ENCODE results near the gene APBB2.
A peak's percentile ranks its signal among the peaks of the same experiment; 100 is the strongest.

The APBB2 gene

DNA sequence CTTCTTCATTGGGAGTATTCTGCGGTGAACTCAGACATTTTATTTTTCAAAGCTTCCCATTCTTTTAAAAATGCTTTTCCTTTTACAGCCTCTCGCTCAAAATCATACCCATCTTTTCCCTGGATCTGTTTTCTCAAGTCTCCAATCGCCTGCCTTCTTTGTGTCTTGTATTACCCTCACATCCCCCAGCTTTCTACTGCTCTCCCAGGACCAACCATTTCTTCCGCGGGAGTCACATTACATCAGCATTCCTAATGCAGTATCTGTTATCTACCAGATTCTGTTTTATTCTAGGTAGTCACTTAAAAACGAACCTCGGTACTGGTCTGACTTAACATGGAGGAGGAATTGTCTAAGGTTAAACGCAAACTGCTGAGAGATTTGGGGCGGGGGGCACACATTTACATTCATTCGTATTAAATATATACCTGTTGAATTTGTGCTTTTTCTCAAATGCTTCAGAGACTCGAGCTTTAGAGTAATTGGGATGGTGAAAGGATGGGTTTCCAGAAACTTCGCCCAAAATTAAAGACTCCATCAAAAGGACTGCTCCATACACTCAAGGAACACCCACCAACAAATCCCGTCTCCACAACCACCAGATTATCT lies 41.9 kb upstream of the APBB2 start:
- TF ChIP-seq CTCF (IDR thresholded peaks at IDR 0.05; ENCODE audit: low read depth, low read length) = no peak
- peak overlapping the region; percentile 77 for H3K4me3 ChIP-seq (ENCODE audit: low read depth, low read length)

DNA sequence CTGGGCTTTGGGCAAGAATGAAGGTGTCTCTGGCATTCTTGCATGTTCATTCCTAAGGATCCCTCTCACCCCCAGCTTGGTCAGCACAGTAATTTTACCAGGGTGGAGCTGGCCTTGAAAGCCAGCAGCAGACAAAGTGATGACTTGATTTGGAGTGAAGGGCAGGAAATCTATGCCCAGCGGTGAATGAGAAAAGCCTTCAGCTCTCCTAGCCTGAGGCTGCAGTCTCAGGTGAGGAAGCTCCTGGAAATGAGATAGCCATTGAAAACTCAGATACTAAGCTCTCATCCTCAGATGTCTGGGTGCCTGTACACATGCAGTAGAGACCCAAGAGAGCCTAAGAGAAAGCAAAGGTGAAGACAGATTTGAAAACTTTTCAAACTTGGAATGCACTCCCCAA lies 31.6 kb upstream of the APBB2 start:
- H3K4me3 ChIP-seq (ENCODE audit: low read depth, low read length) = no peak overlapping the region
- no peak for TF ChIP-seq CTCF (IDR thresholded peaks at IDR 0.05; ENCODE audit: low read depth, low read length)

- no peak overlapping the region for H3K4me3 ChIP-seq (ENCODE audit: low read depth, low read length)
- no peak for TF ChIP-seq CTCF (IDR thresholded peaks at IDR 0.05; ENCODE audit: low read depth, low read length)
Observed at GRCh38 chr4:41241919-41242318, 27.6 kb upstream of the APBB2 start.

DNA sequence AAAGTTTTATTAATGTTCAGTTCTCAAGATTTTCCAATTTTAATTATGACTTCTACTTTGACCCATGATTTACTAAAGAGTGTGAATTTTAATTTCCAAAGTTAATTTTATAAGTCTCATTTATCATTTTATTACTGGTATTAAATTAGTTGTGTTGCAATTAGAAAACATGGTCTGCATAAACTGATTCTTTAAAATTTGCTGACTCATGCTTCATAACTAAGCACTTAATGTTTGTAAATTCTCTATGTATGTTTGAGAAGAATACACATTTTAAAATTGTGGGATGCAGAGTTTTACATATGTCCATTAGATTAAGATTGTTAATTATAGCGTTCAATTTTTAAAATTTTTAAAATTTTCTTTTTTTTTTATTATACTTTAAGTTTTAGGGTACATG lies 22.2 kb upstream of the APBB2 start:
- TF ChIP-seq CTCF (IDR thresholded peaks at IDR 0.05; ENCODE audit: low read depth, low read length) = no peak
- H3K4me3 ChIP-seq (ENCODE audit: low read depth, low read length) = no peak overlapping the region

- H3K4me3 ChIP-seq (ENCODE audit: low read depth, low read length) = no peak overlapping the region
- no peak for TF ChIP-seq CTCF (IDR thresholded peaks at IDR 0.05; ENCODE audit: low read depth, low read length)
Observed at GRCh38 chr4:41236032-41236431, 21.7 kb upstream of the APBB2 start.

DNA sequence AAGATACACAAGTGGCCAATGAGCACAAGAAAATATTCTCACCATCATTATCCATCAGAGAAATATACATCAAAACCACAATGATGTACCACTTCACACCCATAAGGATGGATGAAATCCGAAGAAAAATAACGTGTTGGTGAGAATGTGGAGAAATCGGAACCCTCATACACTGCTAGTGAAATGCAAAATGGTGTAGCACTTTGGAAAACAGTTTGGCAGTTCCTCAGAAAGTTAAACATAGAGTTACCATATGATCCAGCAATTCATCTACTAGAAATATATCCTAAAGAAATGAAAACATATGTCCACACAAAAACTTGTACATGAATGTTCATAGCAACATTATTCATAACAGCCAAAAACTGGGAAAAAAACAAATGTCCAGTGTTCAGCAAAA lies 18.5 kb upstream of the APBB2 start:
- H3K4me3 ChIP-seq (ENCODE audit: low read depth, low read length) = no peak overlapping the region
- TF ChIP-seq CTCF (IDR thresholded peaks at IDR 0.05; ENCODE audit: low read depth, low read length) = no peak

- H3K4me3 ChIP-seq (ENCODE audit: low read depth, low read length) = no peak overlapping the region
- no peak for TF ChIP-seq CTCF (IDR thresholded peaks at IDR 0.05; ENCODE audit: low read depth, low read length)
Observed at GRCh38 chr4:41232406-41232805, 18.1 kb upstream of the APBB2 start.

Measured in WI38 (cell line).